ENCODE results near the gene MAG.

MAG gene

GRCh38 chr19:35297515-35297848 lies 5.5 kb downstream of the MAG start:
- H3K79me2 ChIP-seq (ENCODE audit: insufficient read depth, low read length): no peaks in the 10 kb centered on the region
- H3K4me3 ChIP-seq (ENCODE audit: low read depth, low read length, poor library complexity, severe bottlenecking): no peak overlapping the region
- H3K4me2 ChIP-seq (ENCODE audit: low read length): no peak overlapping the region
- no peaks in the 10 kb centered on the region for H3K9me3 ChIP-seq (ENCODE audit: low read length)
- H3K27me3 ChIP-seq (ENCODE audit: insufficient read depth, low read length): no peaks in the 10 kb centered on the region; the same call in 1 of the 2 replicates
- H2AFZ ChIP-seq (ENCODE audit: low read length): no peak overlapping the region
- no peaks in the 10 kb centered on the region for H3K9me2 ChIP-seq (ENCODE audit: low read depth, low read length)
- H3F3A ChIP-seq (ENCODE audit: insufficient read depth, low read length): peaks cover 3% of the 10 kb centered on the region; the same call in 1 of the 2 replicates
- no peak overlapping the region for H3K9ac ChIP-seq (ENCODE audit: low read length)
- no peaks in the 10 kb centered on the region for H3K36me3 ChIP-seq (ENCODE audit: insufficient read depth, low read length)
- TF ChIP-seq CTCF (IDR thresholded peaks at IDR 0.05; ENCODE audit: low read length) (no peak), EZH2 (IDR thresholded peaks at IDR 0.05; ENCODE audit: borderline replicate concordance, low read length) (no peak)
- H4K20me1 ChIP-seq (ENCODE audit: insufficient read depth, low read length): no peaks in the 10 kb centered on the region
- no peak overlapping the region for H3K27ac ChIP-seq (ENCODE audit: low read depth, low read length, poor library complexity, severe bottlenecking)
- peaks cover 28% of the 10 kb centered on the region for H3K4me1 ChIP-seq (ENCODE audit: insufficient read depth, low read length, severe bottlenecking)

GRCh38 chr19:35297922-35298321 lies 6.0 kb downstream of the MAG start:
- no peaks in the 10 kb centered on the region; the same call in 1 of the 2 replicates for H3K27me3 ChIP-seq (ENCODE audit: insufficient read depth, low read length)
- H3F3A ChIP-seq (ENCODE audit: insufficient read depth, low read length): peaks cover 3% of the 10 kb centered on the region; the same call in 1 of the 2 replicates
- H3K27ac ChIP-seq (ENCODE audit: low read depth, low read length, poor library complexity, severe bottlenecking): no peak overlapping the region
- no peaks in the 10 kb centered on the region for H3K9me2 ChIP-seq (ENCODE audit: low read depth, low read length)
- H3K4me3 ChIP-seq (ENCODE audit: low read depth, low read length, poor library complexity, severe bottlenecking): no peak overlapping the region
- no peak overlapping the region for H3K9ac ChIP-seq (ENCODE audit: low read length)
- no peaks in the 10 kb centered on the region for H3K9me3 ChIP-seq (ENCODE audit: low read length)
- H3K36me3 ChIP-seq (ENCODE audit: insufficient read depth, low read length): no peaks in the 10 kb centered on the region
- no peaks in the 10 kb centered on the region for H3K79me2 ChIP-seq (ENCODE audit: insufficient read depth, low read length)
- TF ChIP-seq EZH2 (IDR thresholded peaks at IDR 0.05; ENCODE audit: borderline replicate concordance, low read length): no peak
- TF ChIP-seq CTCF (IDR thresholded peaks at IDR 0.05; ENCODE audit: low read length): no peak
- no peaks in the 10 kb centered on the region for H4K20me1 ChIP-seq (ENCODE audit: insufficient read depth, low read length)
- no peak overlapping the region for H2AFZ ChIP-seq (ENCODE audit: low read length)
- H3K4me2 ChIP-seq (ENCODE audit: low read length): no peak overlapping the region
- peaks cover 24% of the 10 kb centered on the region for H3K4me1 ChIP-seq (ENCODE audit: insufficient read depth, low read length, severe bottlenecking)

- TF ChIP-seq CTCF (IDR thresholded peaks at IDR 0.05; ENCODE audit: low read length): no peak
- H3K4me2 ChIP-seq (ENCODE audit: low read length): no peak overlapping the region
- no peaks in the 10 kb centered on the region for H3K9me2 ChIP-seq (ENCODE audit: low read depth, low read length)
- no peaks in the 10 kb centered on the region for H4K20me1 ChIP-seq (ENCODE audit: insufficient read depth, low read length)
- H2AFZ ChIP-seq (ENCODE audit: low read length): no peak overlapping the region
- peaks cover 19% of the 10 kb centered on the region for H3K4me1 ChIP-seq (ENCODE audit: insufficient read depth, low read length, severe bottlenecking)
- H3K79me2 ChIP-seq (ENCODE audit: insufficient read depth, low read length): no peaks in the 10 kb centered on the region
- no peaks in the 10 kb centered on the region for H3K27me3 ChIP-seq (ENCODE audit: insufficient read depth, low read length)
- no peaks in the 10 kb centered on the region for H3K9me3 ChIP-seq (ENCODE audit: low read length)
- H3K9ac ChIP-seq (ENCODE audit: low read length): no peak overlapping the region
- H3K27ac ChIP-seq (ENCODE audit: low read depth, low read length, poor library complexity, severe bottlenecking): no peak overlapping the region
- no peak overlapping the region for H3K4me3 ChIP-seq (ENCODE audit: low read depth, low read length, poor library complexity, severe bottlenecking)
- H3K36me3 ChIP-seq (ENCODE audit: insufficient read depth, low read length): no peaks in the 10 kb centered on the region
- H3F3A ChIP-seq (ENCODE audit: insufficient read depth, low read length): peaks cover 3% of the 10 kb centered on the region; the same call in 1 of the 2 replicates
Measured at GRCh38 chr19:35298561-35298972, 6.6 kb downstream of the MAG start.

All from OCI-LY1 (cell line).